Hepatocyte (in vitro differentiated cells): ENCODE results near the gene COX6B1. TPM values are rescaled to one million over a fixed set of nuclear protein-coding genes. Genes with fewer than 3 reads are reported as not detected.
"Not testable (repeated sequence)": the region's sequence is repeated elsewhere in the genome, so short reads cannot be mapped to it uniquely, and the experiment has no call there.

Experiments
- DNase-seq: peaks from one replicate; pipeline ENCODE4 v3.0.0-alpha.2; 2016; ENCODE audit warnings: low spot score
- H2AFZ ChIP-seq: fragments of 200-600 bp; sonication (generic); 2 replicates; pipeline ENCODE4 v1.6.0; 2016; ENCODE audit warnings: antibody characterized with exemption, mild to moderate bottlenecking
- H3K27ac ChIP-seq: fragments of 200-600 bp; sonication (generic); 2 replicates; pipeline ENCODE4 v1.5.1; 2016; ENCODE audit warnings: mild to moderate bottlenecking
- H3K27me3 ChIP-seq: fragments of 200-600 bp; sonication (generic); 2 replicates; pipeline ENCODE4 v1.6.1; 2016
- H3K36me3 ChIP-seq: fragments of 200-600 bp; sonication (generic); replicated peaks from 2 replicates; pipeline ENCODE4 v1.5.1; 2016; ENCODE audit warnings: low read depth; ENCODE audit not compliant: insufficient read depth
- H3K4me1 ChIP-seq: fragments of 200-600 bp; sonication (generic); 2 replicates; pipeline ENCODE4 v1.5.1; 2016; ENCODE audit warnings: mild to moderate bottlenecking, moderate library complexity; ENCODE audit not compliant: insufficient read depth
- H3K4me2 ChIP-seq: fragments of 200-600 bp; sonication (generic); 2 replicates; pipeline ENCODE4 v1.6.0; 2016
- H3K4me3 ChIP-seq: fragments of 200-600 bp; sonication (generic); 2 replicates; pipeline ENCODE4 v1.5.1; 2016; ENCODE audit warnings: mild to moderate bottlenecking
- H3K79me2 ChIP-seq: fragments of 200-600 bp; sonication (generic); 2 replicates; pipeline ENCODE4 v1.6.0; 2017; ENCODE audit warnings: mild to moderate bottlenecking
- H3K9me2 ChIP-seq: fragments of 200-600 bp; sonication (generic); replicated peaks from 2 replicates; pipeline ENCODE4 v1.6.0; 2017; ENCODE audit warnings: mild to moderate bottlenecking; ENCODE audit not compliant: insufficient read depth
- H3K9me3 ChIP-seq: fragments of 200-600 bp; sonication (generic); 2 replicates; pipeline ENCODE4 v1.5.1; 2016; ENCODE audit warnings: low read depth, mild to moderate bottlenecking
- H4K20me1 ChIP-seq: fragments of 200-600 bp; sonication (generic); 2 replicates; pipeline ENCODE4 v1.6.0; 2016; ENCODE audit warnings: mild to moderate bottlenecking; ENCODE audit not compliant: insufficient read depth, poor library complexity, severe bottlenecking
- EZH2 ChIP-seq: fragments of 200-600 bp; sonication (generic); IDR thresholded peaks from 2 replicates; pipeline ENCODE4 v1.6.1; 2016; ENCODE audit warnings: antibody characterized with exemption, mild to moderate bottlenecking, borderline replicate concordance
- EZH2phosphoT487 ChIP-seq: fragments of 200-600 bp; sonication (generic); IDR thresholded peaks from one replicate; pipeline ENCODE4 v1.6.1; 2018; ENCODE audit warnings: antibody characterized with exemption, mild to moderate bottlenecking, low read depth, moderate library complexity; ENCODE audit not compliant: unreplicated experiment, severe bottlenecking
- WGBS: methylation state at CpG from one replicate; pipeline ENCODE4 v1.1.6; 2016; ENCODE audit warnings: low lambda C conversion rate; ENCODE audit errors: missing lambda C conversion rate; 5-methylcytosine and 5-hydroxymethylcytosine counted together
- polyA plus RNA-seq: library from polyadenylated mRNA; unstranded; fragments of >200 nt; fragmentation: Nextera tagmentation; extraction: Ambion mirVana; gene quantifications from 2 replicates; pipeline ENCODE4 v1.2.1, GENCODE V29; 2016
- total RNA-seq: library from RNA; depleted of rRNA; stranded (reverse); fragments of >200 nt; gene quantifications from 2 replicates; pipeline ENCODE4 v1.2.3, GENCODE V29; 2014
- TF ChIP-seq, protein P1 (sequence below): fragments of 200-600 bp; sonication (generic); IDR thresholded peaks from 2 replicates; pipeline ENCODE4 v1.5.1; 2016; ENCODE audit warnings: antibody characterized with exemption, mild to moderate bottlenecking; ENCODE audit not compliant: poor library complexity

COX6B1 gene
- total and polyA plus RNA-seq, 2 experiments from 2014 or later: 586 to 692 TPM

DNA sequence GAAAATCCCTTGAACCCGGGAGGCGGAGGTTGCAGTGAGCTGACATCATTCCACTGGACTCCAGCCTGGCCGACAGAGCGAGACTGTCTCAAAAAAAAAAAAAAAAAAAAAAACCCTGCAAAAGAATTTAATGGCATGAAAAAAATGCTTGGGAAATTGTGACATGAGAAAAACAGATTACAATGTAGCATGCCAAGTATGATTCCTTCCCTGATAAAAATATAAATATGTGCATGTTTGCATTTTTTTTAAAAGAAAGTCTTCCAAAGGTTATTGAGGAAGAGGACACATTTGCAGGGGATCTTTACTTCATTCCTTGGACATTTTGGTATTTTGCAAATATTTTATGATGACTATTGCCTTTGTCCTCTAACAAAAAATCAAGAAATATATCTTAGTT, 41.7 kb downstream of the COX6B1 start:
- H3K4me3 ChIP-seq: no peak overlapping the region
- H4K20me1 ChIP-seq: no peaks in the 10 kb centered on the region
- WGBS: 90% methylated on average over 4 of the region's 4 CpGs
- no peaks in the 10 kb centered on the region for H3K79me2 ChIP-seq
- H3K27me3 ChIP-seq: no peaks in the 10 kb centered on the region
- no peak overlapping the region for H3K27ac ChIP-seq
- no peak for DNase-seq
- H3K9me3 ChIP-seq: no peaks in the 10 kb centered on the region
- H3K36me3 ChIP-seq: no peaks in the 10 kb centered on the region
- H3K4me2 ChIP-seq: no peak overlapping the region
- H2AFZ ChIP-seq: no peak overlapping the region
- H3K4me1 ChIP-seq: no peaks in the 10 kb centered on the region
- no peaks in the 10 kb centered on the region for H3K9me2 ChIP-seq
- TF ChIP-seq EZH2phosphoT487: no peak
- TF ChIP-seq, protein P1, sequence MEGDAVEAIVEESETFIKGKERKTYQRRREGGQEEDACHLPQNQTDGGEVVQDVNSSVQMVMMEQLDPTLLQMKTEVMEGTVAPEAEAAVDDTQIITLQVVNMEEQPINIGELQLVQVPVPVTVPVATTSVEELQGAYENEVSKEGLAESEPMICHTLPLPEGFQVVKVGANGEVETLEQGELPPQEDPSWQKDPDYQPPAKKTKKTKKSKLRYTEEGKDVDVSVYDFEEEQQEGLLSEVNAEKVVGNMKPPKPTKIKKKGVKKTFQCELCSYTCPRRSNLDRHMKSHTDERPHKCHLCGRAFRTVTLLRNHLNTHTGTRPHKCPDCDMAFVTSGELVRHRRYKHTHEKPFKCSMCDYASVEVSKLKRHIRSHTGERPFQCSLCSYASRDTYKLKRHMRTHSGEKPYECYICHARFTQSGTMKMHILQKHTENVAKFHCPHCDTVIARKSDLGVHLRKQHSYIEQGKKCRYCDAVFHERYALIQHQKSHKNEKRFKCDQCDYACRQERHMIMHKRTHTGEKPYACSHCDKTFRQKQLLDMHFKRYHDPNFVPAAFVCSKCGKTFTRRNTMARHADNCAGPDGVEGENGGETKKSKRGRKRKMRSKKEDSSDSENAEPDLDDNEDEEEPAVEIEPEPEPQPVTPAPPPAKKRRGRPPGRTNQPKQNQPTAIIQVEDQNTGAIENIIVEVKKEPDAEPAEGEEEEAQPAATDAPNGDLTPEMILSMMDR: no peak
- TF ChIP-seq EZH2: no peak

DNA sequence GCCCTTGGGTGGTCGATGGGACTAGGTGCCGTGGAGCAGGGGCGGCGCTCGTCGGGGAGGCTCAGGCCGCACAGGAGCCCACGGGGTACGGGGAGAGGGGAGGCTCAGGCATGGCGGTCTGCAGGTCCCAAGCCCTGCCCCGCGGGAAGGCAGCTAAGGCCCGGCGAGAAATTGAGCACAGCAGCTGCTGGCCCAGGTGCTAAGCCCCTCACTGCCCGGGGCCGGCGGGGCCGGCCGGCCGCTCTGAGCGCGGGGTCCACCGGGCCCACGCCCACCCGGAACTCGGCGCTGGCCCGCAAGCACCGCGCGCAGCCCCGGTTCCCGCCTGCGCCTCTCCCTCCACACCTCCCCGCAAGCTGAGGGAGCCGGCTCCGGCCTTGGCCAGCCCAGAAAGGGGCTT, 43.0 kb downstream of the COX6B1 start:
- not testable (repeated sequence) for H3K27ac ChIP-seq, H3K4me3 ChIP-seq, H3K9me3 ChIP-seq, H3K79me2 ChIP-seq, H3K9me2 ChIP-seq, H3K4me2 ChIP-seq, H3K36me3 ChIP-seq, H3K27me3 ChIP-seq, H4K20me1 ChIP-seq, H3K4me1 ChIP-seq, DNase-seq, H2AFZ ChIP-seq
- 97% methylated on average over 15 of the region's 37 CpGs for WGBS

DNA sequence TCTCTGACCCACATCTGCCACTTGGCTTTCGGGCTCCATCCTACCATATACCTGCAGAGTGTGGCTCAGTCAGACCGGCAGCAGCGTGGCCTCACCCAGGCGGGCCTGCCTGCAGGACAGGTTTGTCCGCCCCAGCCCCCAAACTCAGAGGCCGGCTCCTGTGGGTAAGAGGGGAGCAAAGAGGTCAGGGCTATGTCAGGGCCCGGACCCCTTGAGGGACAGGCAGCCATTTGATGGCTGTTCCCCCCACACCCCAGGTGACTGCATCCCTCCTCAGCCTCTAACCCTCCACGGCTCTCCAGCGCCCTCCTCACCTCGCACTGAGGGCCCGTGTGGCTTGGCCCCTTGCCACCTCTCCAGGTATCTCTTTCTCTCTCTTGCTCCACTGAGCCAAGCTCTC, 43.9 kb downstream of the COX6B1 start:
- Histone ChIP-seq H4K20me1 (no peaks in the 10 kb centered on the region), H3K9me3 (no peaks in the 10 kb centered on the region), H3K36me3 (no peaks in the 10 kb centered on the region), H3K4me2 (no peak overlapping the region), H3K79me2 (no peaks in the 10 kb centered on the region), H3K27me3 (no peaks in the 10 kb centered on the region), H3K9me2 (no peaks in the 10 kb centered on the region), H3K4me1 (no peaks in the 10 kb centered on the region), H3K4me3 (no peak overlapping the region), H2AFZ (no peak overlapping the region), H3K27ac (no peak overlapping the region)
- TF ChIP-seq EZH2 (no peak), EZH2phosphoT487 (no peak)
- TF ChIP-seq, protein P1: no peak
- DNase-seq: no peak
- 81% methylated on average over 11 of the region's 11 CpGs for WGBS

DNA sequence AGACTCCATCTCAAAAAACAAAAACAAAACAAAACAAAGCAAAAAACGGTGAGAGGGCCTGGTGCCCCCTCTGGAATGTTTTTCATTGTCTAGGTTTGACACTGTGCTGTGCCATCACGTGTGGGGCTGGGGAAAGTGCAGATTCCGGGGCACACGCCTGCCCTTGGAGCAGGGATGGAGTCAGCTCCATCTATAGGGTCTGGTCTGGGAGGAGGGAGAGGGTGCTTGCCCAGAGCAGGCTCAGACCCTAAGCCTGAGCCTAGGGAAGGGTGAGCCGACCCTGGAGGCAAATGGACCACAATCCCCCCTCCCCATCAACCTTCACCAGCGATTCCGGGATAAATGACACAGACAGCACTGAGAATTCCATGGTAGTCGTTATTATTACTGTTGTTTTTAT, 45.3 kb downstream of the COX6B1 start:
- Histone ChIP-seq H3K36me3 (no peaks in the 10 kb centered on the region), H3K4me2 (no peak overlapping the region), H3K4me3 (no peak overlapping the region), H3K79me2 (no peaks in the 10 kb centered on the region), H3K27ac (no peak overlapping the region), H4K20me1 (no peaks in the 10 kb centered on the region), H2AFZ (no peak overlapping the region), H3K27me3 (no peaks in the 10 kb centered on the region), H3K9me2 (no peaks in the 10 kb centered on the region), H3K4me1 (no peaks in the 10 kb centered on the region), H3K9me3 (no peaks in the 10 kb centered on the region)
- no peak for TF ChIP-seq EZH2phosphoT487
- TF ChIP-seq EZH2: no peak
- TF ChIP-seq, protein P1: no peak
- 26% methylated on average over 8 of the region's 8 CpGs for WGBS
- no peak for DNase-seq
